Breast epithelium (tissue), 4 donors: ENCODE results near the gene PKDCC. TPM values are rescaled to one million over a fixed set of nuclear protein-coding genes. Genes with fewer than 3 reads are reported as not detected.

Experiments
- DNase-seq, 2 donors: peaks; one replicate each; pipeline ENCODE4 v3.0.0-alpha.2; 2019; ENCODE audit warnings: low spot score in 2 of 2
- H3K27ac ChIP-seq, 2 donors: fragments of 200-600 bp; sonication (generic) in 1 of 2; one replicate each; pipeline ENCODE4 v1.5.1; 2016 to 2019; ENCODE audit warnings: mild to moderate bottlenecking in 1 of 2
- H3K27me3 ChIP-seq, 2 donors: fragments of 200-600 bp; sonication (generic) in 1 of 2; one replicate each; pipeline versions ENCODE4 v1.5.1 to v1.6.0; 2017 to 2019; ENCODE audit warnings: control low read depth in 1 of 2, mild to moderate bottlenecking in 1 of 2
- H3K36me3 ChIP-seq: fragments of 200-600 bp; one replicate; pipeline ENCODE4 v1.5.1; 2019
- H3K4me1 ChIP-seq, 2 donors: fragments of 200-600 bp; sonication (generic); one replicate each; pipeline ENCODE4 v1.5.1; 2016 to 2019; ENCODE audit warnings: control low read depth in 1 of 2
- H3K4me3 ChIP-seq, 3 donors: fragments of 200-600 bp; sonication (generic); 1 replicate in 2 of 3; 2 replicates in 1 of 3; pipeline ENCODE4 v1.5.1; 2016 to 2019; ENCODE audit warnings: mild to moderate bottlenecking in 3 of 3, moderate library complexity in 2 of 3
- H3K9me3 ChIP-seq, 2 donors: fragments of 200-600 bp; sonication (generic) in 1 of 2; one replicate each; pipeline ENCODE4 v1.5.1; 2016 to 2019; ENCODE audit warnings: control low read depth in 1 of 2
- POLR2A ChIP-seq: fragments of 450-650 bp; IDR thresholded peaks from one replicate; pipeline ENCODE4 v1.6.1; 2016; ENCODE audit warnings: antibody characterized with exemption, mild to moderate bottlenecking, moderate library complexity
- POLR2AphosphoS5 ChIP-seq, 3 donors: sonication (generic); formaldehyde crosslinking; IDR thresholded peaks; one replicate each; pipeline ENCODE4 v1.6.1; 2017; ENCODE audit warnings: antibody characterized with exemption in 3 of 3
- intact Hi-C: fragments of 100-400 bp; cut with DNase I; formaldehyde crosslinking; loops from one replicate; pipeline ENCODE4 v1.15.1; 2023; ENCODE audit warnings: low total_unique reads
- total RNA-seq, 3 donors: library from RNA; depleted of rRNA; stranded (reverse); fragments of >200 nt; gene quantifications; one replicate each; pipeline ENCODE4 v1.1.0, GENCODE V29; 2016
- TF ChIP-seq, protein P1 (sequence below), 3 donors: fragments of 450-650 bp; IDR thresholded peaks; one replicate each; pipeline ENCODE4 v1.5.1; 2016 to 2017; ENCODE audit warnings: antibody characterized with exemption in 3 of 3, mild to moderate bottlenecking in 3 of 3, moderate library complexity in 3 of 3

The PKDCC gene
- total RNA-seq, 3 donors from 2014 or later, result 19.3 to 131 (median 95.4) TPM

DNA sequence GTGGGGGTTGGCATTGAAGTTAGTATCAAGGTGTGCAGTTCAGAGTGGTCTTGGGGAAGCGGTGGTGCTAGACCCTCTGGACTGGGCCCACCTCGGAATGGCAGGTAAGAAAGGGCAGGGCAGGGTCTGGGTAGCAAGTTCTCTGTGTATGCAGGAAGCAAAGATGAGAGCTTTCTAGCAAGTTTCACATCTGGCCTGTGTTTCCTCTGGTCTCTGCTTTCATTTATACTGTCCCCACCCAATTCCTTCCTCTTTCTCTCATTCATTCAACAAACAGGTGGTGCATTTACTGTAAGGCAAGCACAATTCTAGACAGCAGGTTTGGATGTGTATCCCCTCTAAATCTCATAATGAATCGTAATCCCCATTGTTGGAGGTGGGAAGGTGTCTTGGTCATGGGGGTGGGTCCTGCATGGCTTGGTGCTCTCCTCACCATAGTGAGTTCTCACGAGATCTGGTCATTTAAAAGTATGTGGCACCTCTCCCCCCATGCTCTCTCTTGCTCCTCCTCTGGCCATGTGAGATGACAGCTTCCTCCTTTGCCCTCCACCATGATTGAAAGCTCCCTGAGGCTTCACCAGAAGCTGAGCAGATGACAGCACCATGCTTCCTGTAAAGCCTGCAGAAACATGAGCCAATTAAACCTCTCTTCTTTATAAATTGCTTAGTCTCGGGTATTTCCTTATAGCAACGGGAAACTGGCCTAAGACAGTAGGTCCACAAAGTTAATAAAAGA lies 51.8 kb downstream of the PKDCC start:
- Histone ChIP-seq H3K4me3 (no peak overlapping the region), H3K36me3 (no peaks in the 10 kb centered on the region), H3K9me3 (peaks cover 0 to 6% of the 10 kb centered on the region in 2 donors), H3K4me1 (peaks cover 0 to 8% of the 10 kb centered on the region in 2 donors), H3K27ac (peak overlapping the region; percentile 70 to 73), H3K27me3 (no peaks in the 10 kb centered on the region)
- intact Hi-C loops, result loop anchor here (10.0 kb wide), 1 partner anchor 135 kb away; no protein-coding TSS in a partner anchor
- DNase-seq, result no peak
- no peak for TF ChIP-seq POLR2A
- no peak for TF ChIP-seq POLR2AphosphoS5 (IDR thresholded peaks at IDR 0.05)
- TF ChIP-seq, protein P1, sequence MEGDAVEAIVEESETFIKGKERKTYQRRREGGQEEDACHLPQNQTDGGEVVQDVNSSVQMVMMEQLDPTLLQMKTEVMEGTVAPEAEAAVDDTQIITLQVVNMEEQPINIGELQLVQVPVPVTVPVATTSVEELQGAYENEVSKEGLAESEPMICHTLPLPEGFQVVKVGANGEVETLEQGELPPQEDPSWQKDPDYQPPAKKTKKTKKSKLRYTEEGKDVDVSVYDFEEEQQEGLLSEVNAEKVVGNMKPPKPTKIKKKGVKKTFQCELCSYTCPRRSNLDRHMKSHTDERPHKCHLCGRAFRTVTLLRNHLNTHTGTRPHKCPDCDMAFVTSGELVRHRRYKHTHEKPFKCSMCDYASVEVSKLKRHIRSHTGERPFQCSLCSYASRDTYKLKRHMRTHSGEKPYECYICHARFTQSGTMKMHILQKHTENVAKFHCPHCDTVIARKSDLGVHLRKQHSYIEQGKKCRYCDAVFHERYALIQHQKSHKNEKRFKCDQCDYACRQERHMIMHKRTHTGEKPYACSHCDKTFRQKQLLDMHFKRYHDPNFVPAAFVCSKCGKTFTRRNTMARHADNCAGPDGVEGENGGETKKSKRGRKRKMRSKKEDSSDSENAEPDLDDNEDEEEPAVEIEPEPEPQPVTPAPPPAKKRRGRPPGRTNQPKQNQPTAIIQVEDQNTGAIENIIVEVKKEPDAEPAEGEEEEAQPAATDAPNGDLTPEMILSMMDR (IDR thresholded peaks at IDR 0.05), result no peak

DNA sequence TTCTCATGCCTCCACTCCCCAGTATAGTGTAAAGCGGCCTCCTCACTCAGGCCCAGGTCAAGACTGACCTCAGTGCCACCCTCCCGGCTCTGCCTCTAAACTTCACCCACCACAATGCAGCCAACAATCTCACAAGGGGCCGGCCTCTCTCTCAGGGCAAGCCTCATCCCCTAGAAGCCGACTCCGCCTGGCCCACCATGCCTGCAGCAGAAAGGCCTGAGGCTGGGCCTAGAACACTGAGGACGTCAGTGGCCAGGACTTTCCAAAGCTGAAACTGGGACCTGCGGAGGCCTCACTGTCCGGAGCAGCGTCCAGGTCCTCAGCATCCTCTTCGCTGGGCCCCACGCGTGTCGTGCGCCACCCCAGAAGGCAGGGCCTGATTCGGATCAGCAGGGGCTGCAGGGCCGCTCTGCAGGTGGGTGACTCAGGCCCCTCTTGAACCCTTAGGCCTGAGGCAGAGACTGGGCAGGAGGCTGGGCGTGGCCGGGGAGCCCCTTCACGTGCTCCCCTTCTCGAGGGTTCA lies 52.9 kb downstream of the PKDCC start:
- intact Hi-C loops, result loop anchor here (10.0 kb wide), 1 partner anchor 134 kb away; no protein-coding TSS in a partner anchor
- no peak for DNase-seq
- peaks cover 0 to 8% of the 10 kb centered on the region in 2 donors for H3K4me1 ChIP-seq
- H3K9me3 ChIP-seq, result peaks cover 0 to 6% of the 10 kb centered on the region in 2 donors
- H3K36me3 ChIP-seq, result no peaks in the 10 kb centered on the region
- peak overlapping the region; percentile 38 to 78 (median 54) for H3K4me3 ChIP-seq
- no peaks in the 10 kb centered on the region for H3K27me3 ChIP-seq
- peak overlapping the region; percentile 89 to 92 for H3K27ac ChIP-seq
- no peak for TF ChIP-seq POLR2A
- TF ChIP-seq, protein P1 (IDR thresholded peaks at IDR 0.05), result no peak

DNA sequence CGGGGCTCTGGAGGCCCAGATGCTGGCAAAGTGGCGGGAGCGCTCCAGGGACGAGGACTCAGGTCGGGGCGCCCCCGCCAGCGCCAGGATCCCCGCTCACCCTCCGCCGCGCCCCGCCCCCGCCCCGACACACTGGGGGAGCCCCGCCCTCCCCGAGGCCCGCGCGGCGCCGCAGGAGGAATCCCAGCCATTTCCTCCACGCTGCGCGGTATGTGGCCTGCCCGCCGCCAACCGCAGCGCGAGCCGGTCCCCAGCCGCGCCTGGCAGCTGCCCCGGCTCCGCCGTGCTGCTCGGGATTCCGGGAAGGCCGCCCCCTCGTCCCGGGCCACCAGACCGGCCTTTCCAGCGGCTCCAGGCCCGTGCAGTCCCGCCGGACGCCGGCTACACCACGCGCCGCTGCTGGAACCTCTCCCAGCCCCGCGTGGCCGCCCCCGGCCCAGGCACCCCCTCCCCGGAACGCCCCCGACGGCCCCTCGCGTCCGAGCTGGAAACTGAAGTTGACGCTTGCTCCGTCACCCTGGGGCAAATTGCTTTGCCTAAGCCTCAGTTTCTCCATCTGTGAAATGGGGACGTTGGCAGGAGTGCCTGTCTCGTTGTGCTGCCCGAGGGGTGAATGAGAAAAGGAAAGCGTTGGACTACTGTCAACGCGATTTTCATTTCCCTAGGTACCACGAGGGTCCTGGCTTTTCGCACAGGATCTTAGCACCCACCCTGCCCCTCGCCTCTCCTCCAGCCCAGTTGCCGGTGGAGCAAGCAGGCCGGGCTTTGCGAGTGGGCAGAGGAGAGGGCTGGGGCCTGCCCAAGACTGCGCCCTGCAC lies 53.6 kb downstream of the PKDCC start:
- peaks cover 0 to 8% of the 10 kb centered on the region in 2 donors for H3K4me1 ChIP-seq

DNA sequence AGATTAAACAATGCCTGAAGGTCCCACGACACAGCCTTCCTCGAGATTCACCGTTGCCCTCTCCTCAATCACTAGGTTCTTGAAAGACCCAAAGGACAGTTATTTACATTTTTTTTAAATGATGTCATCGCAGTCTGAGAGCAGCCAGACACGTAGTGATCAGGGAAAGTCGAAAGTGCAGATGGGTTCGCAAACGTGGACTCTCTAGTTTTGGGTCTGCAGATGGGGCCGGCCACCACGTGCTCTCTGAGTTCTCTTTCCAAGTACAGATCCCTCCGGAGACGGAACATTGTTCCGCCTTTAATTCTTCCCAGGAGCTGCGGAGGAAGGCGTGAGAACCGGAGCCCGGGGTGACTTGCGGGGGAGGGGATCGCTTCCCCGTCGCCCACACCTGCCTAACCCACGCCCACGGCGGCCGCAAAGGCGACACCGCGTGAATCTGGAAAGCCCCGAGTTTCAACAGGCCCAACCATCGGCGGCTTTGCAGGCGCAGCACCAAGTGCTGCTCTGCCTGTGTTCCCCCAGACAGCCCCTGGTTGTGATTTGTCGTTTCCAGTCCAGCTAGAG lies 54.3 kb downstream of the PKDCC start:
- peaks cover 0 to 8% of the 10 kb centered on the region in 2 donors for H3K4me1 ChIP-seq
- peak in 1 of 2 donors; percentile 73 for DNase-seq
- TF ChIP-seq POLR2AphosphoS5 (IDR thresholded peaks at IDR 0.05) (peak; percentile 32 to 65 (median 33)), POLR2A (no peak)
- TF ChIP-seq, protein P1 (IDR thresholded peaks at IDR 0.05), result no peak

More for the DNA sequence above, 53.6 kb downstream of the PKDCC start:
- H3K36me3 ChIP-seq, result no peaks in the 10 kb centered on the region
- DNase-seq, result peak; percentile 60 to 61
- H3K27me3 ChIP-seq, result no peaks in the 10 kb centered on the region
- peaks cover 0 to 6% of the 10 kb centered on the region in 2 donors for H3K9me3 ChIP-seq
- H3K27ac ChIP-seq, result peak overlapping the region; percentile 89 to 92
- peak overlapping the region; percentile 38 to 78 (median 54) for H3K4me3 ChIP-seq
- intact Hi-C loops, result loop anchor here (10.0 kb wide), 1 partner anchor 133 kb away; no protein-coding TSS in a partner anchor
- no peak for TF ChIP-seq POLR2A
- TF ChIP-seq, protein P1 (IDR thresholded peaks at IDR 0.05), result no peak
- TF ChIP-seq POLR2AphosphoS5 (IDR thresholded peaks at IDR 0.05), result no peak

More for the DNA sequence above, 54.3 kb downstream of the PKDCC start:
- intact Hi-C loops, result loop anchor here (10.0 kb wide), 1 partner anchor 133 kb away; no protein-coding TSS in a partner anchor
- Histone ChIP-seq H3K9me3 (peaks cover 0 to 6% of the 10 kb centered on the region in 2 donors), H3K27me3 (no peaks in the 10 kb centered on the region), H3K36me3 (no peaks in the 10 kb centered on the region), H3K27ac (peak overlapping the region; percentile 89 to 92), H3K4me3 (peak overlapping the region; percentile 38 to 78 (median 54))
